Colonic mucosa (tissue), 4 donors: ENCODE results near the gene RMND5B. TPM values are rescaled to one million over a fixed set of nuclear protein-coding genes. Genes with fewer than 3 reads are reported as not detected.

ENCODE experiments used
- DNase-seq: peaks from one replicate; pipeline ENCODE4 v3.0.0-alpha.2; 2020
- H3K27ac ChIP-seq: fragments of 200-600 bp; one replicate; pipeline ENCODE4 v1.8.0; 2021
- H3K27me3 ChIP-seq: fragments of 200-600 bp; one replicate; pipeline ENCODE4 v1.8.0; 2021
- H3K36me3 ChIP-seq: fragments of 200-600 bp; one replicate; pipeline ENCODE4 v1.8.0; 2021
- H3K4me1 ChIP-seq: fragments of 200-600 bp; one replicate; pipeline ENCODE4 v1.8.0; 2021; ENCODE audit warnings: mild to moderate bottlenecking
- H3K4me3 ChIP-seq: fragments of 200-600 bp; one replicate; pipeline ENCODE4 v1.8.0; 2021
- H3K9ac ChIP-seq, 2 donors: one replicate each; pipeline ENCODE4 v1.7.0; 2013; ENCODE audit warnings: control low read depth in 2 of 2, low read depth in 2 of 2, low read length in 2 of 2
- H3K9me3 ChIP-seq: fragments of 200-600 bp; one replicate; pipeline ENCODE4 v1.8.0; 2021
- intact Hi-C: fragments of 100-400 bp; cut with DNase I; formaldehyde crosslinking; loops from one replicate; pipeline ENCODE4 v1.14.1; 2022
- total RNA-seq, 2 donors: library from RNA; stranded (reverse); fragmentation: NEBNext Ultra II Directional in 1 of 2; extraction: Animal tissue kit (Norgen Biotek cat#: 25700) in 1 of 2; gene quantifications; one replicate each; pipeline ENCODE4 v1.2.1, GENCODE V29; 2021
- TF ChIP-seq, protein P1 (sequence below): fragments of 200-600 bp; IDR thresholded peaks from one replicate; pipeline ENCODE4 v1.8.0; 2022; ENCODE audit warnings: antibody characterized with exemption, mild to moderate bottlenecking
- donor health status: healthy.
- donor health status: DM: no; HTN: no; CAD: no.
- donor health status: DM: no; HTN: no; CAD: no.

RMND5B gene
- total RNA-seq, 2 donors from 2014 or later, result 31.9 to 50.1 TPM

DNA sequence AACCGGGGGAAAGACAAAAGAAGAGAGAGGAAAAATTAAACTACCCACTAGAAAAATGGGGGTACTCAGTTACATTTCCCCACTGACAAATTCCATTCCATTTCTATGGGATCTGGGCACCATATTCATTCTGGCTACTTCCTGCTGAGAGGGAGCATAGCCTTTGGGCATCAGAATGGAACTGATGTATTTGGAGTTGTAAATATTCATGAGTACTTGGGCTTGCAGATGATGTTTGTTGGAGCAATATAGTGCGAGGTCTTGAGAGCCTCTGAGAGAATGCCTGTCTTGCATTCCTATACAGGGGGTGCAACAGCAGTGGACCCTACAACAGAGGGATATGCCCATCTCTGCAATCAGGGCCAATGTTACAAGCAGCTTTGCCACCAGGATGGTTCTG lies 39.6 kb downstream of the RMND5B start:
- no peaks in the 10 kb centered on the region for H3K4me1 ChIP-seq
- H3K27ac ChIP-seq, result no peak overlapping the region
- no peaks in the 10 kb centered on the region for H3K27me3 ChIP-seq
- H3K9me3 ChIP-seq, result no peaks in the 10 kb centered on the region
- no peaks in the 10 kb centered on the region for H3K36me3 ChIP-seq
- H3K4me3 ChIP-seq, result no peak overlapping the region
- DNase-seq, result no peak
- TF ChIP-seq, protein P1, sequence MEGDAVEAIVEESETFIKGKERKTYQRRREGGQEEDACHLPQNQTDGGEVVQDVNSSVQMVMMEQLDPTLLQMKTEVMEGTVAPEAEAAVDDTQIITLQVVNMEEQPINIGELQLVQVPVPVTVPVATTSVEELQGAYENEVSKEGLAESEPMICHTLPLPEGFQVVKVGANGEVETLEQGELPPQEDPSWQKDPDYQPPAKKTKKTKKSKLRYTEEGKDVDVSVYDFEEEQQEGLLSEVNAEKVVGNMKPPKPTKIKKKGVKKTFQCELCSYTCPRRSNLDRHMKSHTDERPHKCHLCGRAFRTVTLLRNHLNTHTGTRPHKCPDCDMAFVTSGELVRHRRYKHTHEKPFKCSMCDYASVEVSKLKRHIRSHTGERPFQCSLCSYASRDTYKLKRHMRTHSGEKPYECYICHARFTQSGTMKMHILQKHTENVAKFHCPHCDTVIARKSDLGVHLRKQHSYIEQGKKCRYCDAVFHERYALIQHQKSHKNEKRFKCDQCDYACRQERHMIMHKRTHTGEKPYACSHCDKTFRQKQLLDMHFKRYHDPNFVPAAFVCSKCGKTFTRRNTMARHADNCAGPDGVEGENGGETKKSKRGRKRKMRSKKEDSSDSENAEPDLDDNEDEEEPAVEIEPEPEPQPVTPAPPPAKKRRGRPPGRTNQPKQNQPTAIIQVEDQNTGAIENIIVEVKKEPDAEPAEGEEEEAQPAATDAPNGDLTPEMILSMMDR, result no peak
- intact Hi-C loops, result no loop called here
- H3K9ac ChIP-seq, result no peak overlapping the region

DNA sequence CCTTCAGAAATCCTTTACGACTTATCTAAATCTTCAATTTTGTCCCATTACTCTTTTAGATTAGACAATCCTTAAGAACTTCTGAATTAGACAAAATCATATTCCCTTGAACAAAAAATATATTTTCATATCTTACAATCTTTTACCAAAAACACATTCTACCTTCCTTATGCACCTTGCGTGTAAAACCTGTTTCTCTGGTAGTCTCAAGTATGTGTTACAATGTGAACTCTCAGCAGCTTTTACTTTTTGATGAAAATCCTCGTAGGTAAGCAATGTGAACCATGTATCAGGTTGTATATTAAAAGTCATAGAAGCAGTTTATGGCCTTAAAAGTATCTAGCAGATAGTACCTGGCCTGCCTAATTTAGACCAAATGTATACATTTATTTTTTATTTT lies 43.6 kb downstream of the RMND5B start:
- no peaks in the 10 kb centered on the region for H3K36me3 ChIP-seq
- H3K27ac ChIP-seq, result no peak overlapping the region
- no peaks in the 10 kb centered on the region for H3K27me3 ChIP-seq
- DNase-seq, result no peak
- H3K4me3 ChIP-seq, result no peak overlapping the region
- no peaks in the 10 kb centered on the region for H3K4me1 ChIP-seq
- intact Hi-C loops, result no loop called here
- H3K9ac ChIP-seq, result no peak overlapping the region
- TF ChIP-seq, protein P1, result no peak
- H3K9me3 ChIP-seq, result no peaks in the 10 kb centered on the region

DNA sequence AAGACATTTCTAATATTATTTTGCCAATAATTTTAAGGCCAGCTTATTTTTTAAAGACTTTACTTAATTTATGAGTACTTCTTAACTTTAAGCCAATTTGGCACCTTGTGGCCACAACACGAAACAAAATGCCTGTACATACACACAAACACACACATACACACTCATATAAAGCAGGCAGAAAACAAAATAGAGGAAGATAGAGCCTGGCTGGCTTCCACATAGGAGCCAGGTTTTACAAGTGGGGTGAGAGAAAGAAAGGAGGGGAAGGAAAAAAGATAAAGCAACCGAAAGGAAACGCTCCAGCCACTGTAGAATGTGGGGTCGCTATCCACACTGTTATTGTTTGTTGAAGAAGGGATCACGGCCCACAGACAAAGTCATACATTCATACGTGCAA lies 46.0 kb downstream of the RMND5B start:
- no peak overlapping the region for H3K27ac ChIP-seq
- no peaks in the 10 kb centered on the region for H3K27me3 ChIP-seq
- no peaks in the 10 kb centered on the region for H3K9me3 ChIP-seq
- no peak for DNase-seq
- H3K9ac ChIP-seq, result no peak overlapping the region
- TF ChIP-seq, protein P1, result no peak
- H3K36me3 ChIP-seq, result no peaks in the 10 kb centered on the region
- no peaks in the 10 kb centered on the region for H3K4me1 ChIP-seq
- H3K4me3 ChIP-seq, result no peak overlapping the region
- intact Hi-C loops, result no loop called here

DNA sequence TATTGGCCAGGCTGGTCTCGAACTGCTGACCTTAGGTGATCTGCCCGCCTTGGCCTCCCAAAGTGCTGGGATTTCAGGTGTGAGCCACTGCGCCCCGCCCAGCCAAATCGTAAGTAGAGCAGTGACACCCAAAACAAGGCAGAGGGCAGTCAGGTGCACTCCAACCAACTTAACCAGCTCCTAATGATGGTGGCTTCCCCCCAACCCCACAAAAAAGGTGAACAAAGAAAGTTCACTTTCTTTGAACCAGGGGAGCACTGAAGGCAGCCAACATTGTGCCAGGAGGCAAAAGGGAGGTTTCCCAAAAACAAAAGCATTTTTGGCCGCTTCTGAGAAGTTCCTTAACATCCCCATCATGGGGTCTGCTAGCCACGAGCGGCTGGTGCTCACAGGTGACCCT lies 46.8 kb downstream of the RMND5B start:
- TF ChIP-seq, protein P1, result no peak
- intact Hi-C loops, result no loop called here
- no peak overlapping the region for H3K27ac ChIP-seq
- H3K4me1 ChIP-seq, result no peaks in the 10 kb centered on the region
- H3K4me3 ChIP-seq, result no peak overlapping the region
- DNase-seq, result no peak
- H3K36me3 ChIP-seq, result no peaks in the 10 kb centered on the region
- H3K9ac ChIP-seq, result no peak overlapping the region
- no peaks in the 10 kb centered on the region for H3K27me3 ChIP-seq
- no peaks in the 10 kb centered on the region for H3K9me3 ChIP-seq

DNA sequence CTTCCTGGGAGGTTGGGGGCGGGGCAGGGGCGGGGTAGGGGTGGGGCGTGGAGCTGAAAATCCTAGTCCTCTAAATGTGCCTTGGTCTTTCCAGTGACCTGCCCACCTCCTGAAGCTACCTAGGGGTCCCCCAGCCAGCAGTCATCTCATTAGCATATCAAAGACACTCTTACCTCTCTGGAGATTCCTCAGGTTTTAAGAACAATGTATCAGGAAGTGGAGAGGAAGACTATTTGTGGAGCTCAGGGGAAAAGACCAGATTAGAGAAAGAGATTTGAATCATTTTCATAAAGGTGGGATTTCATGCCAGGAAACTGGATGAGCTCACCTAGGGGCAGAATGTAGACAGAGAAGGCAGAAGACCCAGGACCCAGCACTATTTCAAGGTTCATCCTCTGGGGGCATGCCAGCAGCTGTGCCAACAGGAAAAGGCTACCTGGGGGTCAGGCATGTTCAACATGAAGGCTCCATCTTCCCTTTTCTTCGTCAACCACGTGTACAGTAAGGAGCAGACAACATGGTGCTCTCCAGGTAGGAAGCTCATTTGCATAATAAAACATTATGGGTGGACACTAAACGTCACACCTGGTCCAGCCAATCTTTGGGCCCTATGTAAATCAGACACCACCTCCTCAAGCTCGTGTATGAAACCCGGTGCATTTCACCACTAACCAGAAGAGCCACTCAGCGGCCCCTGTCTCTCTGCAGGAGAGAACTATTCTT lies 49.5 kb downstream of the RMND5B start:
- TF ChIP-seq, protein P1, result no peak
- Histone ChIP-seq H3K27me3 (no peaks in the 10 kb centered on the region), H3K9me3 (no peaks in the 10 kb centered on the region)

More for the DNA sequence above, 49.5 kb downstream of the RMND5B start:
- Histone ChIP-seq H3K9ac (no peak overlapping the region), H3K36me3 (no peaks in the 10 kb centered on the region), H3K4me1 (no peaks in the 10 kb centered on the region), H3K4me3 (no peak overlapping the region), H3K27ac (no peak overlapping the region)
- intact Hi-C loops, result no loop called here
- DNase-seq, result no peak
